IPS-15b (cell line): ENCODE results near the gene MS4A15.
"Not testable (repeated sequence)": the region's sequence is repeated elsewhere in the genome, so short reads cannot be mapped to it uniquely, and the experiment has no call there.

Experiments
- H3K27me3 ChIP-seq: one replicate; pipeline ENCODE4 v1.6.1; 2013; ENCODE audit warnings: low read length; ENCODE audit not compliant: control insufficient read depth, insufficient read depth
- H3K36me3 ChIP-seq: one replicate; pipeline ENCODE4 v1.6.1; 2013; ENCODE audit warnings: low read length; ENCODE audit not compliant: control insufficient read depth, insufficient read depth
- H3K4me1 ChIP-seq: one replicate; pipeline ENCODE4 v1.6.1; 2013; ENCODE audit warnings: mild to moderate bottlenecking, low read length; ENCODE audit not compliant: control insufficient read depth, insufficient read depth
- H3K4me3 ChIP-seq: one replicate; pipeline ENCODE4 v1.5.1; 2013; ENCODE audit warnings: low read depth, low read length
- H3K9ac ChIP-seq: one replicate; pipeline ENCODE4 v1.6.1; 2013; ENCODE audit warnings: low read depth, mild to moderate bottlenecking, low read length
- H3K9me3 ChIP-seq: one replicate; pipeline ENCODE4 v1.6.1; 2013; ENCODE audit warnings: mild to moderate bottlenecking, low read length; ENCODE audit not compliant: control insufficient read depth, insufficient read depth

Gene MS4A15

GRCh38 chr11:60756307-60757032, at the start of gene MS4A15:
MS4A15 (plus strand) TSS chr11:60756867; CDS start chr11:60763734, 6,867 bp downstream.
- Histone ChIP-seq H3K9me3 (no peaks in the 10 kb centered on the region), H3K4me3 (no peak within 1 kb of the TSS), H3K4me1 (peaks cover 3% of the 10 kb centered on the region), H3K27me3 (no peaks in the 10 kb centered on the region), H3K9ac (no peak within 1 kb of the TSS), H3K36me3 (no peaks in the 10 kb centered on the region)

GRCh38 chr11:60706931-60707330, 49.7 kb upstream of the MS4A15 start:
- H3K27me3 ChIP-seq, result peaks cover 2% of the 10 kb centered on the region
- H3K4me1 ChIP-seq, result no peaks in the 10 kb centered on the region
- H3K9ac ChIP-seq, result no peak overlapping the region
- H3K9me3 ChIP-seq, result no peaks in the 10 kb centered on the region
- no peak overlapping the region for H3K4me3 ChIP-seq
- no peaks in the 10 kb centered on the region for H3K36me3 ChIP-seq

- Histone ChIP-seq H3K36me3 (no peaks in the 10 kb centered on the region), H3K9ac (no peak overlapping the region), H3K27me3 (no peaks in the 10 kb centered on the region), H3K4me3 (no peak overlapping the region), H3K9me3 (no peaks in the 10 kb centered on the region), H3K4me1 (no peaks in the 10 kb centered on the region)
Observed at GRCh38 chr11:60710482-60710881, 46.2 kb upstream of the MS4A15 start.

GRCh38 chr11:60711276-60711675, 45.4 kb upstream of the MS4A15 start:
- Histone ChIP-seq H3K4me1 (no peaks in the 10 kb centered on the region), H3K27me3 (no peaks in the 10 kb centered on the region), H3K36me3 (no peaks in the 10 kb centered on the region), H3K9ac (no peak overlapping the region), H3K4me3 (no peak overlapping the region), H3K9me3 (no peaks in the 10 kb centered on the region)

- H3K27me3 ChIP-seq, H3K4me1 ChIP-seq, H3K9ac ChIP-seq, H3K4me3 ChIP-seq, H3K9me3 ChIP-seq, H3K36me3 ChIP-seq: not testable (repeated sequence)
Observed at GRCh38 chr11:60713423-60713822, 43.2 kb upstream of the MS4A15 start.

GRCh38 chr11:60717956-60718355, 38.7 kb upstream of the MS4A15 start:
- no peak overlapping the region for H3K4me3 ChIP-seq
- H3K9ac ChIP-seq, result no peak overlapping the region
- no peaks in the 10 kb centered on the region for H3K4me1 ChIP-seq
- H3K9me3 ChIP-seq, result peaks cover 5% of the 10 kb centered on the region
- no peaks in the 10 kb centered on the region for H3K36me3 ChIP-seq
- no peaks in the 10 kb centered on the region for H3K27me3 ChIP-seq

GRCh38 chr11:60718524-60719316, 37.9 kb upstream of the MS4A15 start:
- Histone ChIP-seq H3K36me3 (no peaks in the 10 kb centered on the region), H3K4me1 (no peaks in the 10 kb centered on the region), H3K9me3 (peaks cover 5% of the 10 kb centered on the region), H3K4me3 (no peak overlapping the region), H3K9ac (no peak overlapping the region), H3K27me3 (no peaks in the 10 kb centered on the region)

- H3K36me3 ChIP-seq, result no peaks in the 10 kb centered on the region
- H3K4me3 ChIP-seq, result no peak overlapping the region
- H3K9ac ChIP-seq, result no peak overlapping the region
- H3K27me3 ChIP-seq, result no peaks in the 10 kb centered on the region
- peaks cover 5% of the 10 kb centered on the region for H3K9me3 ChIP-seq
- no peaks in the 10 kb centered on the region for H3K4me1 ChIP-seq
Observed at GRCh38 chr11:60719391-60719790, 37.3 kb upstream of the MS4A15 start.

- Histone ChIP-seq H3K4me1 (no peaks in the 10 kb centered on the region), H3K9me3 (peaks cover 5% of the 10 kb centered on the region), H3K36me3 (no peaks in the 10 kb centered on the region), H3K9ac (no peak overlapping the region), H3K27me3 (peaks cover 4% of the 10 kb centered on the region), H3K4me3 (no peak overlapping the region)
Observed at GRCh38 chr11:60720460-60720859, 36.2 kb upstream of the MS4A15 start.

- Histone ChIP-seq H3K27me3 (peaks cover 4% of the 10 kb centered on the region), H3K4me3 (no peak within 1 kb of the TSS), H3K4me1 (no peaks in the 10 kb centered on the region), H3K36me3 (no peaks in the 10 kb centered on the region), H3K9me3 (no peaks in the 10 kb centered on the region), H3K9ac (no peak within 1 kb of the TSS)
Observed at GRCh38 chr11:60724420-60724819, 32.2 kb upstream of the MS4A15 start, which contains the start of gene MS4A18. MS4A18 (plus strand) TSS chr11:60724720.

GRCh38 chr11:60725592-60725991, 31.1 kb upstream of the MS4A15 start:
- Histone ChIP-seq H3K9ac (no peak overlapping the region), H3K4me1 (no peaks in the 10 kb centered on the region), H3K27me3 (peaks cover 4% of the 10 kb centered on the region), H3K36me3 (no peaks in the 10 kb centered on the region), H3K4me3 (no peak overlapping the region), H3K9me3 (no peaks in the 10 kb centered on the region)

GRCh38 chr11:60731586-60731985, 25.1 kb upstream of the MS4A15 start:
- Histone ChIP-seq H3K36me3 (no peaks in the 10 kb centered on the region), H3K9ac (no peak overlapping the region), H3K4me3 (no peak overlapping the region), H3K9me3 (no peaks in the 10 kb centered on the region), H3K27me3 (no peaks in the 10 kb centered on the region), H3K4me1 (no peaks in the 10 kb centered on the region)
